ENCODE measurements around the gene PRUNE2. TPM values are rescaled to one million over a fixed set of nuclear protein-coding genes. Genes with fewer than 3 reads are reported as not detected.

Gene PRUNE2
- total RNA-seq, 2 donors from 2014 or later: 0.40 TPM; not detected in 1

DNA sequence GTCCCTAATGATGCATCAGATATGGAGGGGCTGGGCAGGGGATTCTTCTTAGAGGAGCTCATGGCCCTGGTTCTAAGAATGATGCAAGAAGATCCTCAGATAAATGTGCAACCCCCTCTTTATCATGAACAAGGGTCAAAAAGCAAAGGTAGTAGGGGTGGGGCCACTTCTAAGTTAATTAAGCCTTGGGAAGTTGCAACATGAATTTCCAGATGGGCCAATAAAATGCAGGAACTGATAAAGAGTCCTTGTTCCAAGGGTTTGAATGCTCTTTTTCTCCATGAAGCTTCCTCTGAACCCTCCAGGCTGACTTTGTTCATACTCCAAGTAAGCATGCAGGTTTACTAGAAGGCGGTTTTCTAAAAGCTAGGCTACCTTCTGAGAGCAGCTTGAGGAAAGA is 116.1 kb downstream of the PRUNE2 start:
- H3K27me3 Mint-ChIP-seq: peaks cover 20% of the 10 kb centered on the region
- DNase-seq (no peak), ATAC-seq (no peak)
- no peaks in the 10 kb centered on the region for H3K9me3 ChIP-seq (ENCODE audit: control insufficient read depth, low read length, poor library complexity, severe bottlenecking)
- no peak overlapping the region for H3K27ac Mint-ChIP-seq
- no peaks in the 10 kb centered on the region for H3K4me1 Mint-ChIP-seq
- H3K36me3 Mint-ChIP-seq (ENCODE audit: low read depth): no peaks in the 10 kb centered on the region
- no peak overlapping the region for H3K4me3 Mint-ChIP-seq

DNA sequence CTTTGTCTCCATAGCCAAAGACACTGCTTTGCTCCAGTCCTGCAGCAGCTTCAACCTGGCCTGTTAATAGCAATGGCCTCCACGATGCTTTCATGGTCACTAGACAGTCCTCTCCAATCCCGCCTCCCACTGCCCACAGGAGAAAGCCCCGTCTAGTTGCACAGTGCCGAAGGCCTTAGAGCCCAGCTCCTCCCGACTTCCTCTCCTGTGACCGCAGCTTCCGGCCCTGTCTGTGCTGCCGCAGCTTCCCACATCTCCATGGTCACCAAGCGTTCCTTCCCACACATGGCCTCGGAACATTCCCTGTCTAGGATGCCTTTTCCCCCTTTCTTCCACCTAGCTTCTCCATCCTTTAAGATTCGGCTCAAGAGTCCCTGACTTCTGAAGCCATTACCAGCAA is 118.2 kb downstream of the PRUNE2 start:
- H3K9me3 ChIP-seq (ENCODE audit: control insufficient read depth, low read length, poor library complexity, severe bottlenecking): no peaks in the 10 kb centered on the region
- Mint-ChIP-seq H3K27me3 (peaks cover 37% of the 10 kb centered on the region), H3K4me3 (peak overlapping the region; percentile 2), H3K36me3 (ENCODE audit: low read depth) (no peaks in the 10 kb centered on the region), H3K27ac (no peak overlapping the region), H3K4me1 (no peaks in the 10 kb centered on the region)
- DNase-seq (no peak), ATAC-seq (no peak)

DNA sequence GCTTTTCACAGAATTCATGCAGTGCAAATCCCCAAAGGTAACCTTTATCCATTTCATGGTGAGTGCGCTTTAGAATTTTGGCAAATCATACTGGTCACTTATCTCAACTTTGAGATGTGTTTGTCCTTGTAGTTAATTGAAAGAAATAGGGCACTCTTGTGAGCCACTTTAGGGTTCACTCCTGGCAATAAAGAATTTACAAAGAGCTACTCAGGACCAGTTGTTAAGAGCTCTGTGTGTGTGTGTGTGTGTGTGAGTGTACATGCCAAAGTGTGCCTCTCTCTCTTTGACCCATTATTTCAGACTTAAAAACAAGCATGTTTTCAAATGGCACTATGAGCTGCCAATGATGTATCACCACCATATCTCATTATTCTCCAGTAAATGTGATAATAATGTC is 120.4 kb downstream of the PRUNE2 start:
- no peaks in the 10 kb centered on the region for H3K36me3 Mint-ChIP-seq (ENCODE audit: low read depth)
- no peak overlapping the region for H3K4me3 Mint-ChIP-seq
- no peaks in the 10 kb centered on the region for H3K9me3 ChIP-seq (ENCODE audit: control insufficient read depth, low read length, poor library complexity, severe bottlenecking)
- no peak for ATAC-seq
- H3K27me3 Mint-ChIP-seq: peaks cover 39% of the 10 kb centered on the region
- no peaks in the 10 kb centered on the region for H3K4me1 Mint-ChIP-seq
- DNase-seq: no peak
- no peak overlapping the region for H3K27ac Mint-ChIP-seq

DNA sequence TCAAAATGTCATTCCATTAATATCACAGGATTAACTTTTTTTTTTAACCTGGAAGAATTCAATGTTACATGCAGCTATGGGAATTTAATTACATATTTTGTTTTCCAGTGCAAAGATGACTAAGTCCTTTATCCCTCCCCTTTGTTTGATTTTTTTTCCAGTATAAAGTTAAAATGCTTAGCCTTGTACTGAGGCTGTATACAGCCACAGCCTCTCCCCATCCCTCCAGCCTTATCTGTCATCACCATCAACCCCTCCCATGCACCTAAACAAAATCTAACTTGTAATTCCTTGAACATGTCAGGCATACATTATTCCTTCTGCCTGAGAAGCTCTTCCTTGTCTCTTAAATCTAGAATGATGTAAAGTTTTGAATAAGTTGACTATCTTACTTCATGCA is 121.0 kb downstream of the PRUNE2 start:
- Mint-ChIP-seq H3K4me1 (no peaks in the 10 kb centered on the region), H3K27me3 (peaks cover 39% of the 10 kb centered on the region), H3K4me3 (no peak overlapping the region), H3K36me3 (ENCODE audit: low read depth) (no peaks in the 10 kb centered on the region), H3K27ac (no peak overlapping the region)
- DNase-seq (no peak), ATAC-seq (no peak)
- H3K9me3 ChIP-seq (ENCODE audit: control insufficient read depth, low read length, poor library complexity, severe bottlenecking): no peaks in the 10 kb centered on the region

DNA sequence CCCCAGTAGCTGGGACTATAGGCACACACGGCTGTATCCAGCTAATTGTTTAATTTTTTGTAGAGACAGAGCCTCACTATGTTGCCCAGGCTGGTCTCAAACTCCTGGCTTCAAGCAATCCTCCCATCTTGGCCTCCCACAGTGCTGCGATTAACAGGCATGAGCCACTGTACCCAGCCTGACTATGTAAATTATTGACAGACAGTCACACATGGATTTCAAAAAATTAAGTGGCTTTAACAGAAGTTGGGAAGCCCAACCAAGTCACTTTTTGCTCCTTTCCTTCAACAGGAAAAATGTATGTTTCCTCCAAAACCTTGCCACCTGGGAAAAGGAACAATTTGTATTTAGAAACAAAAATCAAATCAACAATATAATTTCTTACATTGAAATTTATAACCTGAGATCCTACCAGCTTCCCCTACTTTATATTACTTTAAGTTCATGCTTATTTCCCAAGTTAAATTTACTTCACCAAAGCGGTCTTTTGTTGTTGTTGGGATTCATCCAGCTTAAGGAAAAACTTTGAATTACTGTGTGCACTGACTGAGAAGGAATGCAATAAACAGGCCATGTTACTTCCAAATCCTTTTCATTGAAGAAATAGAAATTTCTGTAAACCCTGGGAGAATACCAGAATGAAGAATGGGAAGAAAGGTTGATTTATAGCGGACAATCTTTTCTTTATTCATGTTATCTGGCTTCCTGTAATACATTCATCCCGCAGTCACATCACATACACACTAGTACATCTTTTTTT is 133.0 kb downstream of the PRUNE2 start:
- H3K9me3 ChIP-seq (ENCODE audit: control insufficient read depth, low read length, poor library complexity, severe bottlenecking): no peaks in the 10 kb centered on the region
- ATAC-seq (no peak), DNase-seq (no peak)
- H3K4me3 Mint-ChIP-seq: no peak overlapping the region
- no peak overlapping the region for H3K27ac Mint-ChIP-seq
- peaks cover 17% of the 10 kb centered on the region for H3K27me3 Mint-ChIP-seq
- peaks cover 3% of the 10 kb centered on the region for H3K4me1 Mint-ChIP-seq
- H3K36me3 Mint-ChIP-seq (ENCODE audit: low read depth): no peaks in the 10 kb centered on the region

DNA sequence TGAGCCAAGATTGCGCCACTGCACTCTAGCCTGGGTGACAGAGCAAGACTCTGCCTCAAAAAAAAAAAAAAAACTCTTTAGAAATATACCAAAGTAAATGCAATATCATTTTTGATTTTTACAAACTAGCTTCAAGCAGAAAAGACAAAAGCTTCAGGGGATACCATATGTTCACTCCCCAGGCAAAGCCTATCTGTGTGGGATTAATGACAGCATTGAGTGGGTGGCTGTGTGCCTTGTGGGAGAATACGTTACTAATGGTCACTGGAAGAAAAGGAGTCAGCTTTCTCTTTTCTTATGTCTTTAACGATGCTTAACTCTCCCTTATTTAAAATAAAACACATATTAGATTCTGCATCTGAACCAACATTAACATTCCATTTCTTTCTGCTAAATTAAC is 139.8 kb downstream of the PRUNE2 start:
- H3K9me3 ChIP-seq (ENCODE audit: control insufficient read depth, low read length, poor library complexity, severe bottlenecking): no peaks in the 10 kb centered on the region
- peaks cover 39% of the 10 kb centered on the region for H3K27me3 Mint-ChIP-seq
- ATAC-seq: no peak
- H3K4me1 Mint-ChIP-seq: peaks cover 3% of the 10 kb centered on the region
- H3K36me3 Mint-ChIP-seq (ENCODE audit: low read depth): no peaks in the 10 kb centered on the region
- DNase-seq: no peak
- H3K4me3 Mint-ChIP-seq: no peak overlapping the region
- H3K27ac Mint-ChIP-seq: no peak overlapping the region

DNA sequence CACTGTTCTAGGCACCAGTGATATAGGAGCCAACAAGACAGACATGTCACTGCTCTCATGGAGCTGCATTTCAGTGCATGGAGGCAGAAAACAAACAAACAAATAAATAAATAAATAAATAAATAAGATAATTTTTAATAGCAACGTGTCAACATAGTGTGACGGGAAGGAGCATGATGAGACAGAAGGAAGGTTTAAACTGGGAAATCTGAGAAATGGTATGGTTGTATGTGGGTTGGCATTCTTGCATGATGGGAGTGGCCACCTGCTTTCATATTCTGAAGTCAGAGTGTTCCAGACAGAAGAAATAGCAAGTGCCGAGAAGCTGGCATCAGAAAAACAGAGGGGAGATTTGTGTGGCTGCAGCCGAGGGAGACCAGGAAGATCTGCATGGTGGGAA is 141.8 kb downstream of the PRUNE2 start, which contains the start of gene PCA3:
TSS of gene PCA3 (plus strand) at position 301 of the 400 bp plus-strand sequence.
- no peak for ATAC-seq
- no peaks in the 10 kb centered on the region for H3K9me3 ChIP-seq (ENCODE audit: control insufficient read depth, low read length, poor library complexity, severe bottlenecking)
- H3K27me3 Mint-ChIP-seq: peaks cover 52% of the 10 kb centered on the region

DNA sequence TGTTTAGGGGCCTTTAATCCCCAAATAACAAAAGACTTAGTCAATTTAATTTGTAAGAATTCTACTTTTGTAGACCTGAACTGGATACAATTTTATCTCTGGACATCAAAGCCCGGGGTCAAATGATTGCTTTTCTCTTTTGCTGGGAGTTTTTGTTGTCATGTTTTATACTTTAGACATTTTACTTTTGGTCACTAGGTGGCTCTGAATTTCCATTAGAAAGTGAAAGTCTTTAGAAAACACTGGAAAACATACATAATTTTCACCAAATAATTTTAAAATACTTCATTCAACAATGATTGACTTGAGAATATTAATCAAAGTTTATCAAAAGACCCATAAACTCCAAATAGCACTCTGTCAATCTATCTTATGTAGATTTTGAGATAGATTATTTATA is 144.5 kb downstream of the PRUNE2 start:
- no peak overlapping the region for H3K27ac Mint-ChIP-seq
- DNase-seq (no peak), ATAC-seq (no peak)
- H3K4me1 Mint-ChIP-seq: peaks cover 5% of the 10 kb centered on the region
- peaks cover 41% of the 10 kb centered on the region for H3K27me3 Mint-ChIP-seq
- no peaks in the 10 kb centered on the region for H3K36me3 Mint-ChIP-seq (ENCODE audit: low read depth)
- no peak overlapping the region for H3K4me3 Mint-ChIP-seq
- no peaks in the 10 kb centered on the region for H3K9me3 ChIP-seq (ENCODE audit: control insufficient read depth, low read length, poor library complexity, severe bottlenecking)

More for the DNA sequence above, 141.8 kb downstream of the PRUNE2 start, which contains the start of gene PCA3:
- Mint-ChIP-seq H3K27ac (no peak within 1 kb of the TSS), H3K4me1 (peaks cover 5% of the 10 kb centered on the region), H3K4me3 (no peak within 1 kb of the TSS), H3K36me3 (ENCODE audit: low read depth) (no peaks in the 10 kb centered on the region)
- no peak for DNase-seq

DNA sequence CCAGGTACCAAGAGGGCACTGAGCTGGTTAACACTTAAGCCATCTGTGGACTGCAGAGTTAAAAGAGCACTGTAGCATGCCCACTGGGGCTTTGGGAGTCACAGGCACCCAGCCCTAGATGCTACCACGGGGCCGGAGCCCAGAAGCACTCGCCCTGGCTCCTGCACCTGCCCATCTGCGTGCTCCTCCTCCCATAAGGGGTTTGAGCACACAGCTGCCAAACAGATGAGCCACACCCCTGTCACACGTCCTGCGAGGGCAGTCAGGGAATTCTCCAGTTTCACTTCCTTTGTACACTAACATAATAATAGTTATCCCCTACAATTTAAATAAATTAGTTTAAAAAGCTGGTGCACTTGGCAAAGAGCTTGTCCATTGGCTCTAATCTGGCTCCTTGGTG is 146.2 kb downstream of the PRUNE2 start:
- H3K27ac Mint-ChIP-seq: no peak overlapping the region
- DNase-seq: no peak
- no peak for ATAC-seq

DNA sequence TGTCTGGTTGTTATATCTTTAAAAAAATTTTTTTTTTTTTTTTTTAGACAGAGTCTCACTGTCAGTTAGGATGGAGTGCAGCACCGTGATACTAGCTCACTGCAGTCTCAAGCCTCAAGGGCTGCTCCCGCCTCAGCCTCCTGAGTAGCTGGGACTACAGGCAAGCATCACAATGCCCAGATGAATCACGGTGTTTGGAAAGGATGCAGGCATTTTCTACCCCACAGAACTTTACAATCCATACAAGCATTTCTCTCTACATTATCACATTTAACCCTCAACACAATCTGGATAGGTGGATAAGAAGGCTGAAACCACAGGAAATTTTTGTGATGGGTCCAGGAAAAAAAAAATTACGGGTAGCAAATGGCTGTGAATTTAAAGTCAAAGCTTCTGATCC is 147.4 kb downstream of the PRUNE2 start:
- no peak overlapping the region for H3K4me3 Mint-ChIP-seq
- no peak for DNase-seq
- ATAC-seq: no peak
- H3K4me1 Mint-ChIP-seq: peaks cover 11% of the 10 kb centered on the region
- no peak overlapping the region for H3K27ac Mint-ChIP-seq
- no peaks in the 10 kb centered on the region for H3K9me3 ChIP-seq (ENCODE audit: control insufficient read depth, low read length, poor library complexity, severe bottlenecking)
- H3K36me3 Mint-ChIP-seq (ENCODE audit: low read depth): no peaks in the 10 kb centered on the region
- H3K27me3 Mint-ChIP-seq: peaks cover 39% of the 10 kb centered on the region

More for the DNA sequence above, 146.2 kb downstream of the PRUNE2 start:
- no peaks in the 10 kb centered on the region for H3K36me3 Mint-ChIP-seq (ENCODE audit: low read depth)
- H3K27me3 Mint-ChIP-seq: peaks cover 38% of the 10 kb centered on the region
- no peaks in the 10 kb centered on the region for H3K9me3 ChIP-seq (ENCODE audit: control insufficient read depth, low read length, poor library complexity, severe bottlenecking)
- no peak overlapping the region for H3K4me3 Mint-ChIP-seq
- peaks cover 12% of the 10 kb centered on the region for H3K4me1 Mint-ChIP-seq

DNA sequence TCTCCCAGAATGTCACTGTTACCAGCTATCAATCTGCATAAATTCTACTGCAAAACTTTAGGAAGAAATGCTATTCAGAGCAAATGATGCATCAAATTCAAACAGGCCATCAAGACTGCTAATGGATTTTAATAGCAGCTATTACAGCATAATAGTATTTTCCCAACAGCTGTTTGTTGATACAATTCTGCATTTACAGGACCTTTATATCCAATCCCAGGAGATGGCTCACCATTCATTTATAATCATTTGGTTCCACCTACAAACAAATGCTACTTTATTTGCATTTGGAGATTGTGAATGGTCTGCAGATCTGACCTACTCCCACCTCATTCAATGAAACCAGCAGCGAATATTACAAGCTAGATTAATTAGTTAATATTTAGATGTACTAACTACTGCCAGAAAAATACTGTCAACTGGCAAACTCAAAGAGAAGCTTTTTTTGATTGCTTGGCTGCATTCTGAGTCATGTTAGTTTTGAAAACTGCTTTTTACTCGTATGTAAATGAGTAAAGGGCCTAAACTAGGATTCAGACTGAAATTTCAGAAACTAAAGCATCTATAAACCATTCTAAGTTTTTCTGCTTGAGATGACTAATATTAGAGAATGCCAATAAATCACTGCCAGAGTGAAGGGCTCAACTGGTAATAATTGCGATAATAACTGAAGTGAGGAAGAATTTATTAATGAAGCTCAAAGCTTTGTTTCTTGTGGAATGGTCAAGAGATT is 148.8 kb downstream of the PRUNE2 start:
- Mint-ChIP-seq H3K4me1 (peaks cover 9% of the 10 kb centered on the region), H3K27ac (no peak overlapping the region), H3K4me3 (no peak overlapping the region), H3K27me3 (peaks cover 29% of the 10 kb centered on the region), H3K36me3 (ENCODE audit: low read depth) (no peaks in the 10 kb centered on the region)
- DNase-seq (no peak), ATAC-seq (no peak)
- no peaks in the 10 kb centered on the region for H3K9me3 ChIP-seq (ENCODE audit: control insufficient read depth, low read length, poor library complexity, severe bottlenecking)

DNA sequence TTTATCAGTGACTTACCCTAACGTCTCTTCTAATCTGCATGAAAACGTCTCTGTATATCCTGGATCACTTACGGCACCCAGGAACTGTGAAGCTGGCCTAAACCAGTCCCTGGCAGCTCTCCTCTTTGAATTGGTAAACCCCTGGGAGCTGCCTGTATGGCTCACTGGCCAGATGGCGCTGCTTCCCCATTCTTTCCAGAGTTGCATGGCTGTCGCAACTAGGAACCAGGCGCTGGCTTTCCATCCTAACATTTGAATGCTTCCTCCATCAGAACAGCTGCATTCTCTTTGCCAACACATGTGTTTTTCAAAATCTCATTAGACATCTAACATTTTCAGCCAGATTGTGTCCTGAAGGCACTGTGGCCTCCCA is 149.7 kb downstream of the PRUNE2 start:
- DNase-seq (no peak), ATAC-seq (no peak)
- H3K36me3 Mint-ChIP-seq (ENCODE audit: low read depth): no peaks in the 10 kb centered on the region
- H3K27me3 Mint-ChIP-seq: peaks cover 27% of the 10 kb centered on the region
- no peaks in the 10 kb centered on the region for H3K9me3 ChIP-seq (ENCODE audit: control insufficient read depth, low read length, poor library complexity, severe bottlenecking)
- H3K4me3 Mint-ChIP-seq: no peak overlapping the region
- no peak overlapping the region for H3K27ac Mint-ChIP-seq
- H3K4me1 Mint-ChIP-seq: peaks cover 9% of the 10 kb centered on the region

DNA sequence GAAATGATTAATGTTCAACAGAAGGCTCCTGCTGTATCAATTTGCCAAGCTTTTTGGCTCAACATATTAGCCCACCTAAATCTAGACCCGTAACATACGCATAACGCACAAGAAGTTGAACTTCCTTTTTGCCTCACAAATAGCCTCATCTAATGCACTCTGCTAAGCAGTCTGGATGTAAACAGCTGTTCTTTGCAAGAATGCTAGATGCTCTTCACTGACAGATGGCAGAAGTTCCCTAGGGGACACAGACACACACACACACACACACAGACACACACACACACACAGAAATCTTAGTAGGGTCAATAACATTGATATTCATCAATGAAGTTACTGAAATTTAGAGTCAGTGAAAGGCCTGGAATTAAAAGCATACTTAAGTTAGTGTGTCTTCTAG is 154.9 kb downstream of the PRUNE2 start:
- H3K4me1 Mint-ChIP-seq: peaks cover 7% of the 10 kb centered on the region
- H3K4me3 Mint-ChIP-seq: no peak overlapping the region
- no peaks in the 10 kb centered on the region for H3K9me3 ChIP-seq (ENCODE audit: control insufficient read depth, low read length, poor library complexity, severe bottlenecking)
- no peak overlapping the region for H3K27ac Mint-ChIP-seq
- no peak for ATAC-seq
- no peaks in the 10 kb centered on the region for H3K36me3 Mint-ChIP-seq (ENCODE audit: low read depth)
- H3K27me3 Mint-ChIP-seq: peaks cover 9% of the 10 kb centered on the region
- DNase-seq: no peak

DNA sequence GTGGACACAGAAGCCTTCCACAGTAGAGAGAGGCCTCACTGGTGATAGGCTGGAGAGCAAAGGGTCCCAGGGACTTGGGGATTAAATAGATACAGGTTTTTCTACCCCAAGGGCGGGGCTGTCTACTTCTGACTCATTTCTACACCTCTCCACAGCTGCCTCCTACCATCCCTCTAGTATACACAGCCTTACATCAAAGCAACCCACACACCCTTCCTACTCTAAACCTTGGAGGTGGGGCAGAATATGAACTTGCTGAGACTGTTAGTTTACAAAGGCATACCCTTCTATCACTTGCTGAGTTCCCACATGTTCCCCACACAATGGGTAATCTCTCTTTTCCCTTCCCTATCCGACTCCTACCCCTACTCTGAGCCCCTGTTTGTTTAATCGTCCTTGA is 161.6 kb downstream of the PRUNE2 start:
- H3K36me3 Mint-ChIP-seq (ENCODE audit: low read depth): no peaks in the 10 kb centered on the region
- ATAC-seq: no peak

More for the DNA sequence above, 161.6 kb downstream of the PRUNE2 start:
- DNase-seq: no peak
- H3K4me1 Mint-ChIP-seq: no peaks in the 10 kb centered on the region
- H3K27me3 Mint-ChIP-seq: peaks cover 2% of the 10 kb centered on the region
- no peaks in the 10 kb centered on the region for H3K9me3 ChIP-seq (ENCODE audit: control insufficient read depth, low read length, poor library complexity, severe bottlenecking)
- H3K4me3 Mint-ChIP-seq: no peak overlapping the region
- H3K27ac Mint-ChIP-seq: no peak overlapping the region
